SJCRH30 (cell line): ENCODE data around the gene CDC14B. TPM values are rescaled to one million over a fixed set of nuclear protein-coding genes. Genes with fewer than 3 reads are reported as not detected.

ENCODE experiments used
- DNase-seq, 2 experiments: peaks; one replicate each; pipeline ENCODE4 v3.0.0-alpha.2; 2015 to 2020
- H3K27ac ChIP-seq: fragments of 250-450 bp; sonication (Bioruptor Pico); 2 replicates; pipeline ENCODE4 v1.5.1; 2020; ENCODE audit warnings: mild to moderate bottlenecking, moderate library complexity
- H3K27me3 ChIP-seq: fragments of 250-450 bp; sonication (Bioruptor Pico); 2 replicates; pipeline ENCODE4 v1.5.1; 2020; ENCODE audit warnings: mild to moderate bottlenecking, moderate library complexity
- H3K36me3 ChIP-seq: fragments of 250-450 bp; sonication (Bioruptor Pico); 2 replicates; pipeline ENCODE4 v1.5.1; 2020; ENCODE audit warnings: mild to moderate bottlenecking, moderate library complexity
- H3K4me1 ChIP-seq: fragments of 250-450 bp; sonication (Bioruptor Pico); 2 replicates; pipeline ENCODE4 v1.5.1; 2020; ENCODE audit warnings: mild to moderate bottlenecking, moderate library complexity
- H3K4me3 ChIP-seq: fragments of 250-450 bp; sonication (Bioruptor Pico); 2 replicates; pipeline ENCODE4 v1.5.1; 2020; ENCODE audit warnings: mild to moderate bottlenecking, moderate library complexity
- H3K9me3 ChIP-seq: fragments of 250-450 bp; sonication (Bioruptor Pico); replicated peaks from 2 replicates; pipeline ENCODE4 v1.5.1; 2020; ENCODE audit warnings: mild to moderate bottlenecking, moderate library complexity
- total RNA-seq: library from RNA; depleted of rRNA; stranded (reverse); fragments of >200 nt; shearing (Covaris generic); gene quantifications from 2 replicates; pipeline ENCODE4 v1.2.3, GENCODE V29; 2014

Gene CDC14B
- total RNA-seq, 1 experiment from 2014 or later, result 37.1 TPM

DNA sequence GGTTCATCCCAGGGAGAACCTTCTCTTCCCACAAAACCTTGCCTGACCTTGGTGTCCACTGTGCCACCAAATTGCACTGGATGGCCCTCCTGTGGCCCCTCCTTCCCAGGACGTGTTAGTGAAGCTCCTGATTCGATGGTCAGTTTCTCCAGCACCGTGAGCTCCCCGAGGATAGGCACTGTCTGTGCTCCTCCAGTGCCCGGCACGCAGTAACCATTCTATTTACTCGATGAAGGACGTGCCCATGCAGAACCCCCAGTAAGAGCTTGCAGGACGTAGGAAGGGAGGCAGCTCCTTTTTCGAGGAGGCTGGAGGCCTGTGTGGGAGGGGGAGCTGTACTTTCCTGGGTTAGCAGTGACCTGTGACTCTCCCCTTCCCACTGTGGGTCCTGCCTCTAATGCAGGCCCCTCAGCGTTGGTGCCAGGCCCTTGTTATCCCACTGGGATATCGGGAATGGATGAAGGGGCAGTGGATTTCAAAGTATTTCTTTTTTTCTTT lies 130.1 kb downstream of the CDC14B start:
- Histone ChIP-seq H3K27ac (no peak overlapping the region), H3K36me3 (peaks cover 24% of the 10 kb centered on the region), H3K27me3 (no peaks in the 10 kb centered on the region), H3K4me1 (0 out of 2 replicates have a peak, but pooled peaks cover 2% of the 10 kb centered on the region), H3K4me3 (no peak overlapping the region), H3K9me3 (no peaks in the 10 kb centered on the region)
- no peak for DNase-seq

GRCh38 chr9:96487949-96488348 lies 131.7 kb downstream of the CDC14B start:
- Histone ChIP-seq H3K9me3 (no peaks in the 10 kb centered on the region), H3K4me3 (no peak overlapping the region), H3K27me3 (no peaks in the 10 kb centered on the region), H3K27ac (no peak overlapping the region), H3K36me3 (peaks cover 24% of the 10 kb centered on the region), H3K4me1 (0 out of 2 replicates have a peak, but pooled peaks cover 2% of the 10 kb centered on the region)
- no peak for DNase-seq

GRCh38 chr9:96487029-96487396 lies 132.6 kb downstream of the CDC14B start:
- no peaks in the 10 kb centered on the region for H3K9me3 ChIP-seq
- peaks cover 24% of the 10 kb centered on the region for H3K36me3 ChIP-seq
- no peak overlapping the region for H3K27ac ChIP-seq
- 0 out of 2 replicates have a peak, but pooled peaks cover 2% of the 10 kb centered on the region for H3K4me1 ChIP-seq
- no peaks in the 10 kb centered on the region for H3K27me3 ChIP-seq
- no peak for DNase-seq
- H3K4me3 ChIP-seq, result no peak overlapping the region

DNA sequence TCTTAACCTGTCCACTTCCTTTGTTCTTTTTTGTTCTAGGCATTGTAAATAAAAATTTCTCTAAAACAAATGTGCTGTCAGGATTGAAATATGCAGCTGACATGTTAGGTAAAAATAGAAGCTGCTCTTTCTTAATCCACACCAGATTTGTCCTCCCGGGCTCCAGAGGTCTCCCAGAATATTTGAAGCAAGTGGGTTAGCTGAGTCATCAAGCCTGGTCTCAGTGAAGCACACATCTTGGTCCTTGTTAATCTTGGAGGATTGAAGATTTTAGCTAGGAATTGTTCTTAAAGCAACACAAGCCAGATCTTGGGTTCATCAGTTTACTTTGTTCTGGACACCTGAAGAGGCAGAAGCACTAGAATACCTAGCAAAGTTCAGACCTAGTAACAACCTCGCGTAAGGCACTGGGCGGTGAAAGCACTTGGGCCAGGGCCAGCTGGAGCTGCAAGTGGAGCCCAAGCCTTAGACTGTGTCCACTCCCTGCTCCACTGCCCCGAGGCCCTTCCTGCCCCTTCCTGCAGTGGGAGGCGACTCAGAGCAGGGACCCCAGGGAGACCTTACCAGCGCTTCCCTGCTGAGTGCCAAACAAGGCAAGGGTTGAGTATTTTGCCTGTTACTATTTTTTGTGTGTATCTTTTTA lies 133.1 kb downstream of the CDC14B start:
- H3K27me3 ChIP-seq, result no peaks in the 10 kb centered on the region
- peak in 1 of 2 experiments; percentile 16 for DNase-seq
- peaks cover 24% of the 10 kb centered on the region for H3K36me3 ChIP-seq
- no peak overlapping the region for H3K4me3 ChIP-seq
- H3K9me3 ChIP-seq, result no peaks in the 10 kb centered on the region
- 0 out of 2 replicates have a peak, but pooled peaks cover 2% of the 10 kb centered on the region for H3K4me1 ChIP-seq
- no peak overlapping the region for H3K27ac ChIP-seq

GRCh38 chr9:96485280-96485679 lies 134.4 kb downstream of the CDC14B start:
- Histone ChIP-seq H3K36me3 (peaks cover 24% of the 10 kb centered on the region), H3K4me1 (0 out of 2 replicates have a peak, but pooled peaks cover 2% of the 10 kb centered on the region), H3K27ac (no peak overlapping the region)

DNA sequence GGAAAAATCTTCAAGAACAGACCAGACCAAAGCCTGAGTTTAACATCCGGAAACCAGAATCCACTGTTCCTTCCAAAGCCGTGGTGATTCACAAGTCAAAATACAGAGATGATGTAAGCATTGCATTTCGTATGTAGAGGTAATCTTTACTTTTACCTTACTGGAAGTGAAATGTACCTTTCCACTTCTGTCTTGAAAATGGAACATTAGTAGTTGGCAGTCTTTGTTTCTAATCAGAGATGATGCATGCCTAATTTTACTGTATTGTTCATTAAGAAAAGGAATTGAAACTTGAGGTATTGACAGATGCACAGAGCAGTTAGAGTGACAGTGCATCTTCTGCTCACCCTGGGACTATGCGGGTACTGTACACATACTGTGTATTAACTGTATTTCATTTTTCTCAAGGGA lies 135.1 kb downstream of the CDC14B start:
- peaks cover 22% of the 10 kb centered on the region for H3K36me3 ChIP-seq
- no peak overlapping the region for H3K4me3 ChIP-seq
- no peaks in the 10 kb centered on the region for H3K9me3 ChIP-seq
- no peak for DNase-seq
- no peak overlapping the region for H3K27ac ChIP-seq
- 0 out of 2 replicates have a peak, but pooled peaks cover 2% of the 10 kb centered on the region for H3K4me1 ChIP-seq
- no peaks in the 10 kb centered on the region for H3K27me3 ChIP-seq

More at GRCh38 chr9:96485280-96485679, 134.4 kb downstream of the CDC14B start:
- no peak overlapping the region for H3K4me3 ChIP-seq
- DNase-seq, result no peak
- H3K9me3 ChIP-seq, result no peaks in the 10 kb centered on the region
- no peaks in the 10 kb centered on the region for H3K27me3 ChIP-seq

- H3K9me3 ChIP-seq, result no peaks in the 10 kb centered on the region
- no peaks in the 10 kb centered on the region for H3K27me3 ChIP-seq
- no peak overlapping the region for H3K4me3 ChIP-seq
- H3K4me1 ChIP-seq, result 0 out of 2 replicates have a peak, but pooled peaks cover 2% of the 10 kb centered on the region
- no peak for DNase-seq
- peaks cover 25% of the 10 kb centered on the region for H3K36me3 ChIP-seq
- H3K27ac ChIP-seq, result no peak overlapping the region
Measured at GRCh38 chr9:96483733-96484390, 135.8 kb downstream of the CDC14B start.

- peaks cover 25% of the 10 kb centered on the region for H3K36me3 ChIP-seq
Measured at GRCh38 chr9:96483197-96483596, 136.4 kb downstream of the CDC14B start.

DNA sequence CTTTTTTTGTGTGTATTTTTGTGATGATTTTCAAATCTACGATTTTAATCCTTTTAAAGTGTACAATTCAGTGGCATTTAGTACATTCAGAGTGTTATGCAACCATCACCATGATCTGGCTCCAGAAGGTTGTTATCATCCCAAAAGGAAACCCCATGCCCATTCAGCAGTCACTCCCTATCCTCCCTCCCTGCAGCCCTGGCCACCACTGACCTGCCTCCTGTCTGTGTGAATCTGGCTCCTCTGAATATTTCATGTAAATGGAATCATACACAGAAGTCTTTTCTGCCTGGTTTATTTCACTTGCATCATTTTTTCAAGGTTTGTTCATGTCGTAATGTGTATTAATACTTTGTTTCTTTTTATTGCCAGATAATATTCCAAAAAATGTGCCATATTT lies 137.2 kb downstream of the CDC14B start:
- Histone ChIP-seq H3K4me1 (0 out of 2 replicates have a peak, but pooled peaks cover 2% of the 10 kb centered on the region), H3K36me3 (peaks cover 18% of the 10 kb centered on the region), H3K27ac (no peak overlapping the region), H3K27me3 (no peaks in the 10 kb centered on the region), H3K9me3 (no peaks in the 10 kb centered on the region), H3K4me3 (no peak overlapping the region)
- DNase-seq, result no peak

More at GRCh38 chr9:96483197-96483596, 136.4 kb downstream of the CDC14B start:
- no peak for DNase-seq
- 0 out of 2 replicates have a peak, but pooled peaks cover 2% of the 10 kb centered on the region for H3K4me1 ChIP-seq
- H3K9me3 ChIP-seq, result no peaks in the 10 kb centered on the region
- H3K27ac ChIP-seq, result no peak overlapping the region
- no peak overlapping the region for H3K4me3 ChIP-seq
- no peaks in the 10 kb centered on the region for H3K27me3 ChIP-seq

DNA sequence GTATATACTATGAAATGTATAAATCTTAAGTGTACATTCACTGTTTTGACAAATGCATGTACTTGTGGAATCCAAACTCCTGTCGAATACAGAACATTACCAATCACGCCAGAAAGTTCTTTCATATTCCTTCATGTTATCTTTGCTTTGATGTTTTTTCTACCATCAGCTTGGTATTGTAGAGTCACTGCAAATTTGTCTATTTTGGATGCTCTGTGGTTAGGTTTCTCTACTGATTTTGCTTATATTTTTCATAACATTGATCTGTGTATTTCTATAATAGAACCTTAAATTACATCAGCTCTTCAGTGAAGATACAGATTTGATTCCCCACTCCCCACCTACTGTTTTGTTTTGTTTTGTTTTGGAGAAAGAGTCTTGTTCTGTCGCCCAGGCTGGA lies 138.9 kb downstream of the CDC14B start:
- Histone ChIP-seq H3K27me3 (no peaks in the 10 kb centered on the region), H3K9me3 (no peaks in the 10 kb centered on the region), H3K4me1 (no peaks in the 10 kb centered on the region), H3K27ac (no peak overlapping the region), H3K4me3 (no peak overlapping the region), H3K36me3 (peaks cover 9% of the 10 kb centered on the region; the same call in 1 of the 2 replicates)
- DNase-seq, result no peak

GRCh38 chr9:96478829-96479371 lies 140.7 kb downstream of the CDC14B start:
- Histone ChIP-seq H3K27me3 (no peaks in the 10 kb centered on the region), H3K9me3 (no peaks in the 10 kb centered on the region), H3K36me3 (peaks cover 4% of the 10 kb centered on the region; the same call in 1 of the 2 replicates), H3K4me3 (no peak overlapping the region), H3K4me1 (no peaks in the 10 kb centered on the region), H3K27ac (no peak overlapping the region)
- no peak for DNase-seq

DNA sequence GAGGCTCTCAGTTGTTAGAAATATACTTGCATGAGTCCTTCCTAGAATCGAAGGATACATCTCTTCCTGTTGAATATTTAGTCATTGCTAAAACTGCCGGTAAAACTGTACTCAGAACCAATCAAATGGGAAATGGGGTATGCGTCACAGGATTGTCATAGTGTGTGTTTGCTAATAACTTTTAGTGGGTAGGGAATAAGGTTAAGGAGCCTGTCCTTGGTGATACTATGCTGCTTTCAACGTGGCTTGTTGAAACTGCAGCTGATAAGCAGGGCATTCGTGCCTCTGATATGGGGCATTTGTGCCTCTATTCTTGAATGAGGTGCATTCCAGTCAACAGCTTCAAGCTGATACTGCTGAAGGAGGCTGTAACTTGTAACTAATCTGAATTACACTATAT lies 143.1 kb downstream of the CDC14B start:
- DNase-seq, result no peak
- Histone ChIP-seq H3K4me1 (no peaks in the 10 kb centered on the region), H3K9me3 (no peaks in the 10 kb centered on the region), H3K36me3 (peaks cover 4% of the 10 kb centered on the region; the same call in 1 of the 2 replicates), H3K4me3 (no peak overlapping the region), H3K27ac (no peak overlapping the region), H3K27me3 (no peaks in the 10 kb centered on the region)

- peaks cover 7% of the 10 kb centered on the region; the same call in 1 of the 2 replicates for H3K36me3 ChIP-seq
- H3K4me3 ChIP-seq, result no peak overlapping the region
- no peaks in the 10 kb centered on the region for H3K9me3 ChIP-seq
- no peak overlapping the region for H3K27ac ChIP-seq
- no peak for DNase-seq
- no peaks in the 10 kb centered on the region for H3K4me1 ChIP-seq
- no peaks in the 10 kb centered on the region for H3K27me3 ChIP-seq
Measured at GRCh38 chr9:96476013-96476412, 143.6 kb downstream of the CDC14B start.

- no peak overlapping the region for H3K4me3 ChIP-seq
- no peak overlapping the region for H3K27ac ChIP-seq
- H3K4me1 ChIP-seq, result no peaks in the 10 kb centered on the region
- peaks cover 15% of the 10 kb centered on the region for H3K36me3 ChIP-seq
- H3K9me3 ChIP-seq, result no peaks in the 10 kb centered on the region
- no peak for DNase-seq
- no peaks in the 10 kb centered on the region for H3K27me3 ChIP-seq
Measured at GRCh38 chr9:96467784-96468183, 151.9 kb downstream of the CDC14B start.

DNA sequence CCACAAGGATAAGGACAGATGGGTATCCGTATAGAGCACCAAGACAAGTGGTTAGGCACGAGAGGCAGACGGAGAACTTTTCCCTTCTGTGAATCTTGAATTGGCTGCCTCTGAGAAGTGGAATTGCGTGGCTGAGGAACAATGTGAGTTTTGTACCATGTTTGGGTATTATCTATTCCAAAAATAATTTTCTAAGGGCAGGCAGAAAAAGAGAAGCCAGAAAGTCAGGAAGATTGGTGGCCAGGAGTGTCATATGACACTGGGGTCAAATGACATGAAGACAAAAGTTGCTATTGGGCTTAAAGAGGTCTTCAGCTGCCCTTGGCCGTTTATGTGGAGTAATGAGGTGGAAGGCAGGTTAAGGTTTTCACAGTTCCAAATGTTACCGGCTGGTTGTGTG lies 155.2 kb downstream of the CDC14B start:
- Histone ChIP-seq H3K4me3 (no peak overlapping the region), H3K27me3 (no peaks in the 10 kb centered on the region), H3K9me3 (no peaks in the 10 kb centered on the region), H3K36me3 (peaks cover 8% of the 10 kb centered on the region), H3K4me1 (no peaks in the 10 kb centered on the region), H3K27ac (no peak overlapping the region)
- peak in 1 of 2 experiments; percentile 51 for DNase-seq
